Activated CD4-positive, CD25-positive, alpha-beta regulatory T cell treated with anti-CD3 and anti-CD28 coated beads, Interleukin-2, amount 50 U/mL, for 72 hours (primary cell): Measurements from ENCODE around the gene NR4A3.

Source experiments
- DNase-seq: peaks from one replicate; pipeline ENCODE4 v3.0.0; 2021

Gene NR4A3

DNA sequence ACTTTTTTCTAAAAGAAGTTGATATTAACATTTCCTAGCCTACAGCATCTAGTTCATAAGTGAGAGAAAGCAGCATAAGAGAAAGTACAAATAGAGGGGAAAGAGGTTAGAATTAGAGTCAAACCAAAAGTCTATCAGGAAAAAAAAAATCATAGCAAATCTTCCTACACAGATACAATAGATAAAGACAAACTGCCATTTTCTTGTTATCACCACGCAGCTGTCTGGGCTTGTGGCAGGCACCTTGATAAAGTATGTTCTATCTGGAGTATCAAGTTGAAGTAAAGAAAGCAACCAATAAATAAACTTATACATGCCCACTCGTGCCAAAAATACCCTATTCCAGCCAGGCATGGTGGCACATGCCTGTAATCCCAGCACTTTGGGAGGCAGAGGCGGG lies 5.3 kb upstream of the NR4A3 start:
- no peak for DNase-seq

DNA sequence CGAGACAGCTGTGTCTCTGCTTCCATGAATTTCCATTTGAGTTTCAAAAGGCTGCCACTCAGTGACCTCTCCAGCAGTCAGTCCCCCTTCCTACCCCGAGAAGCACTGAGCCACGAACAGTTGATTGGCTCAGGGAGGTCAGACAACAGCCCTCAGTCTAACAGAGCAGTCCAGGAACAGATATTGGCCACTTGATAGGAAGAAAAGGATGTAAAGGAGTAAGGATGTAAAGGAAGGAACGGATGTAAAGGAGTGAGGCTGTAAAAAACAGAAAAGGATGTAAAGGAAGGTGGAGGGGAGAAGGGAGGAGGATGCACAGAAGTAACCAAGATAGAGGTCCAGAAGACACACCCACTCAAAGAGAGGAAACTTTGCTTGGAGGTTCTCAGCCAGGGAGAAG lies 3.2 kb upstream of the NR4A3 start:
- DNase-seq, result no peak

DNA sequence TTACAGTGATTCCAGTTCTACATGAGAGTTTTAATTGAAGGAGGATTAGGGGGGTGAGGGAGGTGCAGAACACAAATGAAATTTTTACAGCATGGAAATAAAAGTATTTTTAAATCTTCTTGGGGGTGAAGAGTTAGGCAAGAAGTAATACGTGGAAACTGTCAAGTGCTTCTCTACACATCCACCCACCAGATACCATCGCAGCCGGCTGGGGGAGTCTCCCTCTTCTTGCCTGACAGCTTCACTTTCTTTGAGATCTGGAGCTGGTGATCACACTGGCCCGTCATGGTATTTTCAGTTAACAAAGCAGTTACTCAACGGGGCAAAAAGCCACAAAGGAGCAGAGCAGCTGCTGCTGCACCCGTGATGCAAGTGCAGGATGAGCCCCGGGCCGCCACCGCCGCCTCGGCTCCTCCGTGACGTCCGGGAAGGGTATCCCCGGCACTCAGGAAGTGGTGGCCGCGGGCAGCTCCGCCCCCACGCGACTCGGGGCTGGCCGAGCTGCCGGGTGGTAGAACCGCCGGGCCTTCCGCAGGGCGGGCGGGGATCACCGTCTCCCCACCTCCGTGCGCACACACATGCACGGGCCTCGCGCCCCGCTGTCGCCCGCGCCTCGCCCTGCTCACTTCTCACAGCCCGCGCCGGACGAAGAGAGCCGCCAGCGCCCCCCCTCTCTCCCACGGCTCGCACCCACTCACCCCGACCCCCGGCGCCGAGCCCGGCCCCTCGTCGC lies 2.4 kb upstream of the NR4A3 start:
- DNase-seq, result peak; percentile 91

DNA sequence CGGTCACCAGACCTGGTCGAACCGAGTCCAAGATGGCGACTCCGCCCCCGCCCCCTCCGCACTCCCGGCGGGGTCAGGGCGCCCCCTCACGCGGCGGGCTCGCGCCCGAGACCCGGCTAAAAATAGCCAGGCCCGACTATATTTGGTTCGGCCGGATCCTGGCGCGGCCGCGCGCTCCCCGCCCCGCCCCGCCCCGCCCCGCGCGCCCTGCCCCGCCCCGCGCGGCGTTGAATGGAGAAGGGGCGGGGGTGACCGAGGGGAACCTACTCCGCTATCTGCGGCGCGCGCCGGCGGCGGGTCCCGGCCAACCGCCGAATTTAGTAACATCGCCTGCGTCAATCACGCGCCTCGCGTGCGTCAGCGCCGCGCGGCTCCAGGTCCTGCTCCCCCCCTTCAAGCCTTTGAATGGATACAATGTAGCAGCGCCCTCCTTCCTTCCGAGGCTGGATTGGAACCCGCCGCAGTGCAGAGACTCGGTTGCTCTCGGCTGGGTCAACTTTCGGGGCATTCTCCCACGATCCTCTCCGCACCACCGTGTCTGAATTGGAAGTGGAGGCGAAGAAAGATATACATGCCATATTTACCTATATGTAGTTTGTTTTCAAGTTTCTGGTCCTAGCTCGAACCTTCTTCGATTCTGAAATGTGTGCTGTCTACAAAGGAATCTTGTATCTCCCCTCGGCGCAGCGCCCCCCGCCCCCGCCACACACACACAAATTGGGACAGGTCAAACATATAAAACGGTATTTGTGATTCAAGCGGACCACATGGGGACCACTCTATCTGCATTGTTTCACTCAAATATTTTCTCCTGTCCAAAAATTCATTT lies 1.6 kb upstream of the NR4A3 start:
- DNase-seq, result peak; percentile 85

DNA sequence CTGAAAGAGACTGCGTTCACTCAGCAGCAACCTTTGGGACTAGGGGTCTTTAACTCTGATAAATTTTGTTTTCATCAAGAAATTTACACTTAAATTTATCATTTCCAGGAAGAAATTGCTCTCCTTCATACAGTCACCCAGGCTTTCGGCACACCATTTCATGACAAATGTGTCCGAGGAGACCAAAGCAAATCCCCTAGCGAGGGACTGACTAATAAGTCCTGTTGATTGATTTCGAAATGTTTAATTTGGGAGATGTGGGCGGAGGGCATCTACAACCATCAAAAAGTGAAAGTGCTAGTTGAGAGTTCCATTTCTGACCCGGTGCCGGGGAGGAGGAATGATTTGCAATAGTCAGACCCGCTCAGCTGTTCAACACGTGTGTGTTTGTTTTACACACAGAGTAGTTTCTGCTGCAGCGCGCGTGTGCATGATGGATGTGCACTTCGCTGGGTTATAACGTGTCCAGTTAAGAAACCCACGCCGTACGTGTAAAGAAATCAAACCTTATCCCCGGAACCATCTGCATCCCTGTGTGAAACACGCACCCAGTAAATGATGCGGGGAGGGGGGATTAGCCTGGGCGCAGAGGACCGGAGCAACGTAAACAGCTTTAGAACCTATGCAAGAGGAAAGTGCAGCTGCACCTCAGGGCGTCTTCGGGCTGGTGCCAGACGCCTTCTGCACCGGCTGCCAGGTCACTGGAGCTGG lies 845 bp upstream of the NR4A3 start:
- peak; percentile 59 for DNase-seq

DNA sequence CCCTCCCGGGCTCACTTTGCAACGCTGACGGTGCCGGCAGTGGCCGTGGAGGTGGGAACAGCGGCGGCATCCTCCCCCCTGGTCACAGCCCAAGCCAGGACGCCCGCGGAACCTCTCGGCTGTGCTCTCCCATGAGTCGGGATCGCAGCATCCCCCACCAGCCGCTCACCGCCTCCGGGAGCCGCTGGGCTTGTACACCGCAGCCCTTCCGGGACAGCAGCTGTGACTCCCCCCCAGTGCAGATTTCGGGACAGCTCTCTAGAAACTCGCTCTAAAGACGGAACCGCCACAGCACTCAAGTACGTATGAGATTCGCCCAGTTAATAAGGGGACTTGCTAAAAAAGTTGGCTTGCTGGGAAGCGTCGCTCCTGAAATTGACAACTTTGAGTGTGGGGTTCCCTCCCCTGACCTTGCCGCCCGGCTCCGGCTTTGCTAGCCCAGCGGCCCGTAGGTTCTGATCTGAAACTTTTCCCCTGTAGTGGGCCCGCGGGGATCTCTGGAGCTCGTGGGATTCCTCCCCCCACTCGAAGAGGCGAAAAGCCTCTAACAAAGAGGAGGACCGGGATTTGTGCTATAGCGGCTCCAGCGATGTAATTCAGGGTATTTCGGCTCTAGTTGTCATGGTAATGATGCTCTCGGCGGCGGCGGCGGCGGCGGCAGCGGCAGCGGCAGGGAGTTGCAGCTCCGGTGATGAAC lies 572 bp downstream of the NR4A3 start:
- DNase-seq, result peak; percentile 56

DNA sequence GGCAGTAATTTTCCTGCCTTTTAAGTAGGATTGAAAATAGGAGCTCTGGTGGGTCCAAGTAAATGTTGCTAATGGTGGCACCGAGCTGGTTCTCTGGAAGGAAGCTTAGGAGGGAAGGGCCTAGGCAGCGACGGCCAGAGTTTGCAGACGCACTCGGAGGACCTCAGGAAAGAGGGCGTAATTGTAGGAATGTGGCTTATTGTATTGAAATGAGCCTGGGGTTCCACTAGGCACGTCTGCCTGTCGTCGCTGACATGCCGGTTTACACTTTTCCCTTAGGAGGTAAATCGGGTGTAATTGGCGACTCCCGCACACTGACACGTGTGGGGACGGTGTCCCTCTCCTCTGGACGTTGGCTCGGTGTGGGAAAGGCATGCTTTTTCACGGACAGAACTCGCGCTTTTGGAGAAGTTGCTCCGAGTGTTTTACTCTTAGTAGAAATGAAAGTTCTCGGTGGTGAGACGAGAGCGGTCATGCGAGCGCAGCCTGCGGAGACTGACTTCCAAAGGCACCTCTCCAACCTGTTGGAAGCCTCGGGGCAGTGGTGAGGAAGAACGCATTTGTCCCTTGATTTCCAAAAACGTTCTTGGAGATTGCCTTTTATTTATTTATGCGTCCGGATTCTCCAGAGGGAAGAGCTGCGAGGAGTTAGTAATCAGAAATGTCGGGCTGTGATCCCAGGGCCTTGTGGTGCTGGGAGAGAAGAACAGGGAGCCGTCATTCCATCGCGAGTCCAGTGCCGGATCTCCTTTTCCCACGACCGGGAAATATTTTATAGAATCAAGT lies 1.3 kb downstream of the NR4A3 start:
- no peak for DNase-seq

DNA sequence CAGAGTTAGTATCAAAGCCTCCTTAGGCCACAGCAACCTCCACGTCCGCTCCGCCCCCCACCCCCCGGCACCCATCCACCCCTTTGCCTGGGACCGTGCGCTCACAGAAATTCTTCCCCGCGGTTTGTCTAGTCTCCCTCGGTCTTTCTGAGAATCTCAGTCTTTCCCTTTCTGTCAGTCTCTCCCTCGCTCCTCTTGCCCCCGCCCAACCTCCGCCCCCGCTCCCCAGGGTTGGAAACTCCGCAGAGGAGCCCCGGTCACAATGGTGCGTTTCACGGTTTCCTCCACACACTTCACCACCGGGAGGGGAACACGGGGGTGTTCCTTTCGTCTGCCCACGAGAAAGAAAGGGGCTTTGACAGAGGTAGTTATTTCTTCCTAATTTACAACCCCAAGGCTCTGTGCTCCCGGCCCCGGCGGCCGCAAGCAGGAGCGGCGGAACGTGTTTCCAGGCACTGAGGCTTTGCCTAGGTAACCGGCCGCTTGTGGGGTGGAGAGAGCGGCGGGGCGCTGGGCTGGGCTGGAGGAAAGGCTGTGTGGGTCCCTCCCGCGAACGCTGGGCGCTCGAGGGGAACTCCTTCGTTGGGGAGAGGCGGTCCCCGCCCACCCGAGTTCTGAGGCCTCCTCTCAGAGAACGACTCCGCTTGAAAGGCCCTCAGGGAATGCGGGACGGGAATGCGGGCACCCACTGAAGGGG lies 2.1 kb downstream of the NR4A3 start:
- peak; percentile 64 for DNase-seq

DNA sequence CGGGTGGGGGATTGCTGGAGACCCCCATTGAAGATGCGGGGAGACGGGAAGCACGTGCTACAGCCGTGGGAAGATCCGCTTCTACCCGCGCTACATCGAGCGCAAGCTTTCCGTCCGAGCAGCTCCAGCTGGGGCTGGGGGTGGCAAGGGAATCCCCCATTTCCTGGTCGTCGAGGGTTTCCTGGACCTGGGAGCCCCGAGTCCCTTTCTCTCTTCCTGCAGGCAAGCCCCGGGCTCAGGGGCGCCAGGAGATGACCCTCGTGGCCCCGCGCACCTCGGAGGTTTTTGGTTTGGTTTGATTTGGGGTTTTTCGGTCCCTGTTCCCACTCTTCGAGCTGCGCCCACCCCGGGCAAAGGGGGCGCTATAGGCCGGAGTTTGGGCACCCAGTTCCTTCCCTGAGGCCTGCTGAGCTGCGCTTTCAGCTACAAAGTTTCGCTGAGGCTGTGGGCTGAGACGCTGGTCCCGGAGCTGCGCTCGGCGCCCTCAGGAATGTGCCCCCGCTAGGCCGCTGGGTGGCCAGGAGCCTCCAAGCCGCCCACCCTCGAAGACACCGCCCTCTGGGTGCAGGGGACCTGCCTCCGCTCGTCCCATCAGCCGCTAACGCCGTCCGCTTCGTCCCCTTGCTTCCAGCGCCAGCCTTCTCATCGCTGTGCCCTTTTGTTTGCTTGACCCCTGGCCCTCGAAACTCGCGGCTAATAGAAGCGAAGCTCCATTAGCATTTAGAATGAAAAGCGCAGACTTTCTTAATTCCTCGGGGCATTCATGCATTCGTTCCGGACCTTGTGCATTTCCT lies 2.9 kb downstream of the NR4A3 start:
- DNase-seq, result peak; percentile 58

DNA sequence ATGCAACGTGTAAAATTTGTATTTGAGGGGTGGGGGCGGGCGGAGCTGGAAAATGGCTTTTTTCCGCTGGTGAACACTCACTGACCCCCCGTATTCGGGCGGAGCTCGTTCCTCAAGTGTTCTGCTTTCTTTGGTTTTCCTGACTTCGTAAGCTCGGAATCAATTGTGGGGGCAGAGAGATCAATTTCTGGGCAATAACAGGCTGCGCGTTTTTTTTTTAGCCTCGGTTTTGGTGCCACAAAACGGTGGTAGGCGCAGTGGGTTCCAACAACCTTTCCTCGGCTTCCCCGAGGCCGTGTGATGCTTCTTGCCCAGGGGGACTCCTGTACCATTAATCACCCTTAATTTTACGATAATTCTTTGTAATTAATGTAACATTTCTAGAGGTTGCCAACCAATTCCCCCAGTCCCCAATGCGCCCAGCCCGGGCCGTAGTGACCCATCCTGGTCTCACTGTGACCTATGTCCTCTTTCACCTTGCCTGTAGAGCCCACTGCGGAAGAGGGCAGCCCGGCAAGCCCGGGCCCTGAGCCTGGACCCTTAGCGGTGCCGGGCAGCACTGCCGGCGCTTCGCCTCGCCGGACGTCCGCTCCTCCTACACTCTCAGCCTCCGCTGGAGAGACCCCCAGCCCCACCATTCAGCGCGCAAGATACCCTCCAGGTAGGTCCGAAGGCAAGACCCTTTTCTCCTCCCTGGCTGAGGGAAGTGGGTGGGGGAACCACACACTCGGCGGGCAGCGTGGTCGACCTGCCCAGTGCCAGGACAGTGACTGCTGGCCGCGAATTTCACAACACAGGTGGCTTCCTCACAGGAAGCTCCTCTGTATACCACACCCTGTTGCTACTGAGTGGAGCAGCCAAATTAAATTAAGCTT lies 3.7 kb downstream of the NR4A3 start:
- no peak for DNase-seq

DNA sequence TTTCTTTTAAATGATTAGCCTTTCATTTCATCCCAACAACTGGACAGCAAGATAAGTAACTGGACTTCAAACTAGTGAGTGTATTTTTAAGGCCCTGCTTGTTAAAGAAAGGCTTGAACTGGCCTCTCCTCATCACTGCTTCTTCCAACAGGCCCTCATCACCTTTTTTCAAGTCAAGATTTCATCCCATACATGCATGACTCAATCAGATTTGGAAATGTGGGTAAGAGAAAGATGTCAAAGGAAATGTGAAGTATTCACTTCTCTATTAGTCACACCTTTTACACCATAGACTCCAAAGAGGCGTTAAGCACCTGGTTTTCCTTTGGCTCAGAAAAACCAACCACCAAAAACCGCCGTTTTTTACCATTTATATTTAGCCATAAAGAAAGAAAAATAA lies 4.9 kb downstream of the NR4A3 start:
- DNase-seq, result no peak

DNA sequence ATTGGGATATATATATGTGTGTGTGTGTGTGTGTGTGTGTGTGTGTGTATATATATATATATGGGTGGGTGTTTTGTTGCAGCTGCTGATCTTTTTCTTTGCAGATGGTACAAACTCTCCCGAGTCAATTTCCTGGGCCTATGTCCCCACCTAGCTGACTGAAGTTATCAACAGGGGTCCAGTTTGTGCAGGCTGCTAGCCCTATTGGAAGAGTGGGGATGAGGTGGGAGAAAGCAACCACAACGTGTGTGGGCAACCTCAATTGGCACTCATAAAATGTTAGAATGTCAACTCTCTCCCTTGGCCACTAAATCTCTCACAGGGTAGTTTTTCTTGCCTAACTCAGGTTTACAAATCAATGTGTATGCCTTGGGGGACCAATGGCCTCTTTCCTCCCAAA lies 5.6 kb downstream of the NR4A3 start:
- no peak for DNase-seq

DNA sequence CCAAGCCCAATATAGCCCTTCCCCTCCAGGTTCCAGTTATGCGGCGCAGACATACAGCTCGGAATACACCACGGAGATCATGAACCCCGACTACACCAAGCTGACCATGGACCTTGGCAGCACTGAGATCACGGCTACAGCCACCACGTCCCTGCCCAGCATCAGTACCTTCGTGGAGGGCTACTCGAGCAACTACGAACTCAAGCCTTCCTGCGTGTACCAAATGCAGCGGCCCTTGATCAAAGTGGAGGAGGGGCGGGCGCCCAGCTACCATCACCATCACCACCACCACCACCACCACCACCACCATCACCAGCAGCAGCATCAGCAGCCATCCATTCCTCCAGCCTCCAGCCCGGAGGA lies 6.3 kb downstream of the NR4A3 start:
- no peak for DNase-seq

DNA sequence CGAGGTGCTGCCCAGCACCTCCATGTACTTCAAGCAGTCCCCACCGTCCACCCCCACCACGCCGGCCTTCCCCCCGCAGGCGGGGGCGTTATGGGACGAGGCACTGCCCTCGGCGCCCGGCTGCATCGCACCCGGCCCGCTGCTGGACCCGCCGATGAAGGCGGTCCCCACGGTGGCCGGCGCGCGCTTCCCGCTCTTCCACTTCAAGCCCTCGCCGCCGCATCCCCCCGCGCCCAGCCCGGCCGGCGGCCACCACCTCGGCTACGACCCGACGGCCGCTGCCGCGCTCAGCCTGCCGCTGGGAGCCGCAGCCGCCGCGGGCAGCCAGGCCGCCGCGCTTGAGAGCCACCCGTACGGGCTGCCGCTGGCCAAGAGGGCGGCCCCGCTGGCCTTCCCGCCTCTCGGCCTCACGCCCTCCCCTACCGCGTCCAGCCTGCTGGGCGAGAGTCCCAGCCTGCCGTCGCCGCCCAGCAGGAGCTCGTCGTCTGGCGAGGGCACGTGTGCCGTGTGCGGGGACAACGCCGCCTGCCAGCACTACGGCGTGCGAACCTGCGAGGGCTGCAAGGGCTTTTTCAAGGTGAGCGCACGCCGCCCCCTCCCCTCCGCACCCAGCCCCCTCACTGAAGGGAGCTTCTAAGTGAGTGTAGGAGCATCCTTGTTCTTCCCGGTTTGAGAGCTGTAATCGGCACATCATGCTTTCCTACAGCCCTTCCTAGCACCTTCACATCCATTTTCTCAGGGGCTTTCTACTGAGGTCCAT lies 6.9 kb downstream of the NR4A3 start:
- no peak for DNase-seq

DNA sequence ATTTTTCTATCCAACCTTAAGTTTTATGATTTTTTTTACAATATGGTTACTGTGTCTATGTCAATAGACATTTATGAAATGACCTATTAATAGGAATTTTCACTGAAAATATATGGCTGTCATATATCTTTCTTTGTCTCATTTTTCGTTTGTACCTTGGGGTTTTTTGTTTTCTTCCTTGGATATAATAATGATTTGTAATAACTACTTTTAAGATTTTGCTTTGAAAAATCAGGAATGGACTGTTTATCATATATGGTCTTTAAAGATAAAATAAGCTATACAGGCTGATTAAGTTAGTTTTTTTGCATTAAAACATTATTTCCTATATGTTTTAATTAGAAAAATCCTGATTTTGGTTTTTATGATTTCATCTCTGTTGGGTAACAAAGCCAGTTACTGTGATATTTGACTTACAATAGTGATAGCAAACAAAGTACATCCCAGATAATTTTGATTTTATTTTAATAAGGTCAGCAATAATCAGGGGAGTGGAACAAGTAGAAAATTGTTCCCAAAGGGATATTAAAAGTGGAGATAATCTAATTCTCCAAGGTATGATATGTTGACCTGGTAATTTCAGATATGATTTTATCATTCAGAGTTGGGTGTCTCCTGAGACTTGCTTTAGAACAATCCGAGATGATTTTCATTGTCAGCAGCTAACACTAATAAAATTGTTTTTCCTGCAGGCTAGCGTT lies 10.3 kb downstream of the NR4A3 start:
- no peak for DNase-seq

DNA sequence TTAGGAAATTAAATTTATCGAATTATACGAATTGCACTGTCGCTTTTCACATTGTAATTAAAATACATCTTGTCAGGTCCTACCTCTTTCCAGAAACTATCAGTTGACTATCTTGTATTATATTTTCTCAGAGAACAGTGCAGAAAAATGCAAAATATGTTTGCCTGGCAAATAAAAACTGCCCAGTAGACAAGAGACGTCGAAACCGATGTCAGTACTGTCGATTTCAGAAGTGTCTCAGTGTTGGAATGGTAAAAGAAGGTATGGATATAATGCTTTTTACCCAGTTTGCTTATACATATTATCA lies 10.8 kb downstream of the NR4A3 start:
- DNase-seq, result no peak

DNA sequence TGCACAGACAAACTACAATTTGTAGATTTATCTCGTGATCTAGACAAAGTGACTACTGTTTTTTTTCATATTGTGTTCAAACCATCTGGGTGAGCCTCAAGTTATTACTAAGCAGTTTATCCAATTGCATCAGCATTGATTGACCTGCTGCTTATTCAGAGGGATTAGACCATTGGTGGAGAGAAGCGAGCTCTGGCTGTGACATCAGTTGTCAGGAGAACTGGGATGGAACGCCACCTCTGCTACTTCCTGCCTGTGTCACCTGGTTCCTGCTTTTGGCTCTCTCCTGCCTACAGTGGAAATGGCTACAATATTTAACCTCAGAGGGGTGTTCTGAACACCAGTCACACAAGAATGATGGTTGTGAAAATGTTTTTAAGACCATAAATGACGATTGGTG lies 12.1 kb downstream of the NR4A3 start:
- no peak for DNase-seq

DNA sequence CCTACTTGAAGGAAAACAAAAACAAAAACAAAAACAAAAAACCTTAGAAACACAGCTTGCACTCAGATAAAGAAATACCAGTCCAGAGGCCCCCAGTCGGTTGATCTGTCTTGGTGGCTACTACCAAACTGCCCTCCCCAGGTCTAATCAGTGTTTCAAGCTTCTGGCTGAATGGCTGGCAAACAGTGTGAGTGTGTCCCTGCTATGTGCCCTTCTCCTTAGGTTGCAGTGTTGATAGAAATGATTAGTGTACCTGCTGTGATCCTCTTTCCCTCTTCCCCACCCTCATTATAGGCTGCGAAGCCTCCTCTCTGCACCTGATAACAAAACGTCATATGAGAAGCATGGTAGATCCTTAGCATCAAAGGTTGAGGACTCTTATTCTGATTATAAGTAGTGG lies 12.8 kb downstream of the NR4A3 start:
- DNase-seq, result no peak

DNA sequence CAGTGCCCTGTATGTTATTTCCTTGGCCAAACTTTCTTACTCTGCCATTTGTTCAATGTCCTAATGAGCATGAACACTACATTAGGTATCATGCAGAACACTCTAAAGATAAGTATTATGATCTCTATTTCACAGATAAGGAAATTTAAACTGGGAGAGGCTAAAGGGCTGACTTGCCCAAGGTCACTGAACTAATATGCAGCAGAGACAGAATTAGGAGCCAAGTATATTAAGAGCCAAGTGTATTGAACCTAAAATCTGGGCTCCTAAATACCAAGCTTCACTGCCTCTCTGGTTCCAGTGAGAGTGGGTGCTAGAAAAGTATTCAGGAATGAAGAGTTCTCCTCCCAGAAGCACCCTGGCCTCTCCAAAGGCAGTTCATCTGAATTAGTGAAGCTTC lies 13.5 kb downstream of the NR4A3 start:
- no peak for DNase-seq
